ENCODE data around the gene NUTM2G.

DNA sequence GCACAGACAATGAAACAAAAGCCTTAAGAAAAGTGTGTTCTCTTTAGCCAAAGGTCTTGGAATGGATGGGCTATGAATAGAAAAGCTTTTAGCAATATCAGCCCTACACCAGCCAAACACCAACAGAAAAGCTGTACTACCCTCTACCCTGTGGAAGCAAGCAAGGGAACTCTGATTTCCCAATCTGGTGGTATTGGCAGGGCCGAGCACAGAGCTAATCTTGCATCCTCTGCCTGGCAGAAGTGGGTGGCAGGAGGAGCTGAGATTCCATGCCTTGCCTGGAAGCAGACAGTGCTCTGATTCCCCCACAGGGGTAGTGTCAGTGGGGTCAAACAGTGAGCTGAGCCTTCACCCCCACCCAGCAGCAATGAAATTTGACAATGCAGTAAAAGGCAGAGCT, 44.7 kb upstream of the NUTM2G start:
- TF ChIP-seq ZNF274 (IDR thresholded peaks at IDR 0.05; ENCODE audit: low read depth, low read length) (no peak), SUZ12 (IDR thresholded peaks at IDR 0.05; ENCODE audit: extremely low read depth, insufficient read depth, insufficient read length) (no peak)
